Bronchial epithelial cell (primary cell): ENCODE results near the gene TAF4. TPM values are rescaled to one million over a fixed set of nuclear protein-coding genes. Genes with fewer than 3 reads are reported as not detected.

Experiments used
- DNase-seq: peaks from one replicate; pipeline ENCODE4 v3.0.0-alpha.2; 2010; ENCODE audit warnings: low read depth
- FAIRE-seq: peaks from 2 replicates; lab custom pipeline; 2011; peaks lifted over from hg19 to GRCh38; lab: Jason Lieb, UNC
- H3K27me3 ChIP-seq: 2 replicates; pipeline ENCODE4 v1.5.1; 2011; ENCODE audit warnings: low read length; ENCODE audit not compliant: control insufficient read depth, insufficient read depth
- H3K36me3 ChIP-seq: 2 replicates; pipeline ENCODE4 v1.5.1; 2011; ENCODE audit warnings: low read length; ENCODE audit not compliant: control insufficient read depth, insufficient read depth
- H3K4me3 ChIP-seq: 2 replicates; pipeline ENCODE4 v1.5.1; 2011; ENCODE audit warnings: mild to moderate bottlenecking, low read depth, low read length, control low read depth
- CTCF ChIP-seq: IDR thresholded peaks from 2 replicates; pipeline ENCODE4 v1.5.1; 2011; ENCODE audit warnings: mild to moderate bottlenecking, moderate library complexity, low read length, control low read depth, inconsistent platforms; ENCODE audit not compliant: insufficient read depth, severe bottlenecking
- total RNA-seq: library from RNA; depleted of rRNA; stranded (reverse); fragments of >200 nt; gene quantifications from 2 replicates; pipeline ENCODE4 v1.2.1, GENCODE V29; 2014

The TAF4 gene
- total RNA-seq, 1 donor from 2014 or later, result 3.2 TPM

- no peak for FAIRE-seq
- no peak for DNase-seq
- Histone ChIP-seq H3K27me3 (no peaks in the 10 kb centered on the region), H3K36me3 (peaks cover 36% of the 10 kb centered on the region), H3K4me3 (no peak overlapping the region)
- TF ChIP-seq CTCF, result no peak
Observed at GRCh38 chr20:62006482-62006881, 59.2 kb downstream of the TAF4 start.

- DNase-seq (no peak), FAIRE-seq (no peak)
- Histone ChIP-seq H3K27me3 (no peaks in the 10 kb centered on the region), H3K4me3 (no peak overlapping the region), H3K36me3 (peaks cover 35% of the 10 kb centered on the region)
- TF ChIP-seq CTCF, result no peak
Observed at GRCh38 chr20:62004614-62005013, 61.1 kb downstream of the TAF4 start.

- no peaks in the 10 kb centered on the region for H3K27me3 ChIP-seq
- TF ChIP-seq CTCF, result no peak
- H3K4me3 ChIP-seq, result no peak overlapping the region
- peaks cover 30% of the 10 kb centered on the region for H3K36me3 ChIP-seq
- FAIRE-seq, result no peak
- no peak for DNase-seq
Observed at GRCh38 chr20:62003567-62004405, 61.9 kb downstream of the TAF4 start.

GRCh38 chr20:62002882-62003480 lies 62.7 kb downstream of the TAF4 start:
- H3K36me3 ChIP-seq, result peaks cover 29% of the 10 kb centered on the region
- FAIRE-seq, result no peak
- no peaks in the 10 kb centered on the region for H3K27me3 ChIP-seq
- DNase-seq, result no peak
- TF ChIP-seq CTCF, result no peak
- no peak overlapping the region for H3K4me3 ChIP-seq

GRCh38 chr20:62001178-62001715 lies 64.4 kb downstream of the TAF4 start:
- peaks cover 24% of the 10 kb centered on the region for H3K36me3 ChIP-seq
- no peak for TF ChIP-seq CTCF
- DNase-seq (no peak), FAIRE-seq (no peak)
- no peak overlapping the region for H3K4me3 ChIP-seq
- H3K27me3 ChIP-seq, result no peaks in the 10 kb centered on the region
